ENCODE measurements around the gene IFNL1.
"Not testable (repeated sequence)": the region's sequence is repeated elsewhere in the genome, so short reads cannot be mapped to it uniquely, and the experiment has no call there.

IFNL1 gene

DNA sequence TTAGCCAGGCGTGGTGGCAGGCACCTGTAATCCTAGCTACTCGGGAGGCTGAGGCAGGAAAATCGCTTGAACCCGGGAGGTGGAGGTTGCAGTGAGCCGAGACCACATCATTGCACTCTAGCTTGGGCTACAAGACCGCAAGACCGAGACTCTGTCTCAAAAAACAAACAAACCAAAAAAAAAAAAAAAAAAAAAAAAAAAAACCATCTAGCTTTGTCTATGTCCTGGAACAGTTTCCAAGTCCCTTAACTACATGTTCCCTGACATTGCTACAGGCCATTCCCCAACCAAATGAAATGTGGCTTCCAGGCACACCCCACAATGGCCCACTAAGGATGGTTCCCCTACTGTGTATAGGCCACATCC, 13.1 kb downstream of the IFNL1 start:
- H3K4me1 ChIP-seq (ENCODE audit: control insufficient read depth, insufficient read depth, low read length); H3K36me3 ChIP-seq (ENCODE audit: control insufficient read depth in 2 of 2, insufficient read depth in 2 of 2, low read length in 2 of 2); H3K4me3 ChIP-seq (ENCODE audit: low read length in 2 of 2); H3K9ac ChIP-seq (ENCODE audit: low read length in 2 of 2); H3K27ac ChIP-seq (ENCODE audit: low read length); H3K9me3 ChIP-seq (ENCODE audit: control insufficient read depth in 2 of 2, low read length in 2 of 2): not testable (repeated sequence)
- peaks cover 22 to 34% of the 10 kb centered on the region in 2 donors for H3K27me3 ChIP-seq (ENCODE audit: control insufficient read depth in 1 of 2, insufficient read depth in 2 of 2, low read length in 2 of 2)

DNA sequence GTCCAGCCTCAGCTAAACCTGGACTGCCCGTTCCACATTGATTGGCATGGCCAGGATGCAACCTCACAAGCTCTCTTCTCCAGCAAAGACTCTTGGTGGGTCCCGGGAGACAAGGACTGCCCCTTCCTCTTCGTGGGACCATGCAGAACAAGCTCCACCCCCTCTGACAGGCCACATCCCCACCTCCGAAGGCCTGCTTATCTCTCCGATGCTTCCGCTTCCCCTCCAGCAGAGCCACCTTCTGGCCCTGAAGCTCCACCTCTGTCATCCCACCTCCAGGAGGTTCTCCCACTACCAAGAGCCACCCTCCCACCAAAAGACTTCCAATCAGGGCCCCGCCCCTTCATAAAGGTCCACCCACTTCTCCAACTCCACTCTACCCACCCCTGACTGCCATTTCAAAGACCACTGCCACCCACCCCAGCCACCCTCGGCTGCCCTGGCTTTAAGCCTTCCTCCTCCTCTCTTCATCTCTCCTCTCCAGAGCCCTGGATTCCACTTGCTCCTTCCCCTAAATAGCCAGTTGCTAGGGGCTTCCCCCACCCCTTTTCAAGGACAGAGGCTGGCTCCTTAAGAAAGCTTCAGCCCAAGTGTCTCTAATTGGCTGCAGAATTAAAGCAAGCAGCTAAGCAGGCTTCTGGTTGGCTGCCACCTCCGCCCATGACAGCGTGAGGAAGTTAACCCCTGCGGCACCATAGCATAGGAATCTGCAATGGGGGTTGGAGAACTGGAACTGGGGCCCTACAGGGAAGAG, 14.5 kb downstream of the IFNL1 start:
- Histone ChIP-seq H3K9ac (ENCODE audit: low read length in 2 of 2) (no peak overlapping the region), H3K4me3 (ENCODE audit: low read length in 2 of 2) (no peak overlapping the region), H3K9me3 (ENCODE audit: control insufficient read depth in 2 of 2, low read length in 2 of 2) (no peaks in the 10 kb centered on the region), H3K36me3 (ENCODE audit: control insufficient read depth in 2 of 2, insufficient read depth in 2 of 2, low read length in 2 of 2) (peaks cover 0 to 10% of the 10 kb centered on the region in 2 donors), H3K27me3 (ENCODE audit: control insufficient read depth in 1 of 2, insufficient read depth in 2 of 2, low read length in 2 of 2) (peaks cover 21 to 23% of the 10 kb centered on the region in 2 donors), H3K27ac (ENCODE audit: low read length) (no peak overlapping the region), H3K4me1 (ENCODE audit: control insufficient read depth, insufficient read depth, low read length) (peaks cover 5% of the 10 kb centered on the region)

DNA sequence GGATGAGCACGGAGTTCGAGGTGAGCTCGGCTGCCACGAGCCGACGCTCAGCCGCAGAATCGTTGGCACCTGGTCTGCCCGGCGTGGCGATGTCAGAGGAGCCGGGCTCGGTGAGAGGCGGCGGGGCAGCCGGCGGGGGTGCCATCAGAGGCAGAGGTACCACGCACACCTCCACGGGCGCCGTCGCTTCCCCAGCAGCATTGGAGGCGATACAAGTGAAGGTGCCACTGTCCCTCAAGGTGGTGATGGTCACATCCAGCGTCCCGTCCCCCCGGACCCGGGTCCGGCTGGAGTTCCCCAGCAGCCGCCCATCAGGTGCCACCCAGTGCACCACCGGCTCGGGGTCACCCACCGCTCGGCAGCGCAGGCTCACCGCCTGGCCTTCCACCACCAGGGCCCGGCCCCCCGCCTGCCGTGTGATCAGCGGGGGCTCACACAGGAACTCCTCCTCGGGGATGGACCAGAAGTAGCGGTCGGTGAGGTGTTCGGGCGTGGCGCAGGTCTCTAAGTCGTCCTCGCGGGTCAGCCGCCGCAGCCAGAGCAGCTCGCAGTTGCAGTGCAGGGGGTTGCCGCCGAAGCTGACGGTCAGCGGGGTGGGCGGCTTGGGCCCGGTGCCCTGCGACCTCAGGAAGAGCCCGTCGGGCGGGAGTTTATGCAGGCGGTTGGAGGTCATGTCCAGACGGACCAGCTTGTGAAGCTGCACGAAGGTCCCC, 18.0 kb downstream of the IFNL1 start:
- no peaks in the 10 kb centered on the region for H3K9me3 ChIP-seq (ENCODE audit: control insufficient read depth in 2 of 2, low read length in 2 of 2)
- no peak overlapping the region for H3K27ac ChIP-seq (ENCODE audit: low read length)
- H3K4me3 ChIP-seq (ENCODE audit: low read length in 2 of 2): no peak overlapping the region
- peaks cover 0 to 3% of the 10 kb centered on the region in 2 donors for H3K27me3 ChIP-seq (ENCODE audit: control insufficient read depth in 1 of 2, insufficient read depth in 2 of 2, low read length in 2 of 2)
- peaks cover 0 to 10% of the 10 kb centered on the region in 2 donors for H3K36me3 ChIP-seq (ENCODE audit: control insufficient read depth in 2 of 2, insufficient read depth in 2 of 2, low read length in 2 of 2)
- H3K9ac ChIP-seq (ENCODE audit: low read length in 2 of 2): no peak overlapping the region
- peaks cover 2% of the 10 kb centered on the region for H3K4me1 ChIP-seq (ENCODE audit: control insufficient read depth, insufficient read depth, low read length)

DNA sequence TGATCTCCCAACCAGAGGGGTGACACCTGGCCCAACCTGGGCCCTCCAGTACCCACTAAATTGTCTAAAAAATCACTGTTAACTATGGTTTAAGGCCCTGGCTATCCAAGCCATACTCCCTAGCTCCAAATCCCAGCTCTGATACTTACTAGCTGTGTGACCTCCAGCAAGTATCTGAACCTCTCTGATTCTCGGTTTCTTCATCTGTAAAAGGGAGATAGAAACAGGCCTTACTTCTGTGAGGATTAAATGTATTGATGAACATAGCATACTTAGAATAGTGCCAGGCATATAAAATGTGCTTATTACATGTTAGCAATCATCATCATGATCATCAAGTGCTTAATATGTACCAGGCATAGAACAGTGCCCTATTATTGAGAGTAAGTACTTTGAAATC, 19.7 kb downstream of the IFNL1 start:
- H3K27me3 ChIP-seq (ENCODE audit: control insufficient read depth in 1 of 2, insufficient read depth in 2 of 2, low read length in 2 of 2): peaks cover 0 to 3% of the 10 kb centered on the region in 2 donors
- peaks cover 0 to 10% of the 10 kb centered on the region in 2 donors for H3K36me3 ChIP-seq (ENCODE audit: control insufficient read depth in 2 of 2, insufficient read depth in 2 of 2, low read length in 2 of 2)
- no peak overlapping the region for H3K27ac ChIP-seq (ENCODE audit: low read length)
- H3K9me3 ChIP-seq (ENCODE audit: control insufficient read depth in 2 of 2, low read length in 2 of 2): no peaks in the 10 kb centered on the region
- H3K9ac ChIP-seq (ENCODE audit: low read length in 2 of 2): no peak overlapping the region
- peaks cover 11% of the 10 kb centered on the region for H3K4me1 ChIP-seq (ENCODE audit: control insufficient read depth, insufficient read depth, low read length)
- no peak overlapping the region for H3K4me3 ChIP-seq (ENCODE audit: low read length in 2 of 2)

DNA sequence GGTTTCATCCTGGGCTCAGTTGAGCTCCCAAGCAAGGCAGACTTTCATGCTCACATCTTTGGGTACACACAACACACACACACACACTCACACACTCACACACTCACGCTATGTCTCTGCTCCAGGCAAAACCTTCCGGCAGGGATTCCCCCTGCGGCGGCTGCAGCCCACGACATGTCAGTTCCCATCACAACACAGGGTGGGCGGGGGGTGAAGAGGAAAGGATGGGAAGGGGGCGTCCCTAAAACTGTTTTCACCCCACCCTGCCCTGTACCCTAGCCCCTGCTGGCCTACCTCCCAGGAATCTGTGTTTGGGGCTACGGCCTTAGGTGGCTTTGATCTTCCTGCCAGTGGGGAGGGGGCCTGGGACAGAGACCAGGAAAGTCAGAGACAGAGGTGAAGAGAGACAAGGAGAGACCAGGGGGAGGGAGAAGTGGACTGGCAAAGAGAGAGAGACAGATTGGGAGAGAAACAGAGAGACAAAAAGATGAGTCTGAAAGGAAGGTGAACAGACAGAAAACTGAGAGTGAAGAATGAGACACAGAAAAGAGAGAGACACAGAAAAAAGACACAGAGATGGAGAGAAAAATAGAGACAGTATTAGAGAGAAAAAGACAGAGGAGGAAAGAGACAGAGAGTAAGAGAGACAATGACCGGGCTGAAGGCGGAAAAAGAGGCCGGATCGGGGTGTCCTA, 20.6 kb downstream of the IFNL1 start:
- Histone ChIP-seq H3K4me3 (ENCODE audit: low read length in 2 of 2) (no peak overlapping the region), H3K36me3 (ENCODE audit: control insufficient read depth in 2 of 2, insufficient read depth in 2 of 2, low read length in 2 of 2) (peaks cover 0 to 10% of the 10 kb centered on the region in 2 donors), H3K27ac (ENCODE audit: low read length) (no peak overlapping the region), H3K27me3 (ENCODE audit: control insufficient read depth in 1 of 2, insufficient read depth in 2 of 2, low read length in 2 of 2) (no peaks in the 10 kb centered on the region), H3K4me1 (ENCODE audit: control insufficient read depth, insufficient read depth, low read length) (peaks cover 11% of the 10 kb centered on the region), H3K9me3 (ENCODE audit: control insufficient read depth in 2 of 2, low read length in 2 of 2) (no peaks in the 10 kb centered on the region), H3K9ac (ENCODE audit: low read length in 2 of 2) (no peak overlapping the region)

DNA sequence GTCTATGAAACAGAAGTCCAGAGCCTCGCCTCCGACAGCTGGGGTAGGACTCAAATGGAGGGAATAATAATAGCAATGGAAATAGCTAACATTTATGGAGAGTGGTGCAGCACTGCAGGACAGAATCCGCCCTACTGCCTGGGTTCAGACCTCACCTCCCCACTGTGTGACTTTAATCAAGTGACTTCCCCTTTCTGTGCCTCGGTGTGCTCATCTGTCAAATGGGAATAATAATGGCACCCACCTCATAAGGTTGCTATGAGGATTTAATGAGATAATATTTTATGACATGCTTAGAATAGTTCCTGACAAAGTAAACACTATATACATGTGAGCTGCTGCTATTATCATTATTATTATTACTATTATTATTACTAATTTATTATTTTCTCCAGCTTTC, 21.3 kb downstream of the IFNL1 start:
- Histone ChIP-seq H3K4me3 (ENCODE audit: low read length in 2 of 2) (no peak overlapping the region), H3K27me3 (ENCODE audit: control insufficient read depth in 1 of 2, insufficient read depth in 2 of 2, low read length in 2 of 2) (no peaks in the 10 kb centered on the region), H3K27ac (ENCODE audit: low read length) (no peak overlapping the region), H3K9ac (ENCODE audit: low read length in 2 of 2) (no peak overlapping the region), H3K9me3 (ENCODE audit: control insufficient read depth in 2 of 2, low read length in 2 of 2) (no peaks in the 10 kb centered on the region), H3K4me1 (ENCODE audit: control insufficient read depth, insufficient read depth, low read length) (peaks cover 11% of the 10 kb centered on the region), H3K36me3 (ENCODE audit: control insufficient read depth in 2 of 2, insufficient read depth in 2 of 2, low read length in 2 of 2) (peaks cover 0 to 7% of the 10 kb centered on the region in 2 donors)

DNA sequence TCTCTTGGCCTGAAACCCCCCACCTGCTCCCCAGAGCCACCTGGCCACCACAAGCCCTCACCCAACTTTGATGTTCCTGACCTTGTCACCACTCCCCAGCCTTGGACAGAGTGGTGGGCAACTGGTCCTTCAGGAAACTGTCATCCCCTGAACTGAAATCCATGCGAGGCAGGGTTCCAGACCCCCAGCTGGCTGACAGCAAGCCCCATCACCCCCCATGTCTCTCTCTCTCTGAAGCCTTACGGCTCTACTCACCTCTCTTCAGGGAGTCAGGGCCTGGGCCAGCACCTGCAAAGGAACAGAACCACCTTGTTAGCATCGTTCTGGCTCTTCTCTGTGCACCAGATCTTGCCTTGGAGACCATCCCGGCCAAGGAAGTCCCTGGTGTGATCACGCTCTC, 21.9 kb downstream of the IFNL1 start:
- no peaks in the 10 kb centered on the region for H3K27me3 ChIP-seq (ENCODE audit: control insufficient read depth in 1 of 2, insufficient read depth in 2 of 2, low read length in 2 of 2)
- peaks cover 0 to 7% of the 10 kb centered on the region in 2 donors for H3K36me3 ChIP-seq (ENCODE audit: control insufficient read depth in 2 of 2, insufficient read depth in 2 of 2, low read length in 2 of 2)
- peaks cover 11% of the 10 kb centered on the region for H3K4me1 ChIP-seq (ENCODE audit: control insufficient read depth, insufficient read depth, low read length)
- no peaks in the 10 kb centered on the region for H3K9me3 ChIP-seq (ENCODE audit: control insufficient read depth in 2 of 2, low read length in 2 of 2)
- H3K9ac ChIP-seq (ENCODE audit: low read length in 2 of 2): no peak overlapping the region
- H3K4me3 ChIP-seq (ENCODE audit: low read length in 2 of 2): no peak overlapping the region
- H3K27ac ChIP-seq (ENCODE audit: low read length): no peak overlapping the region

DNA sequence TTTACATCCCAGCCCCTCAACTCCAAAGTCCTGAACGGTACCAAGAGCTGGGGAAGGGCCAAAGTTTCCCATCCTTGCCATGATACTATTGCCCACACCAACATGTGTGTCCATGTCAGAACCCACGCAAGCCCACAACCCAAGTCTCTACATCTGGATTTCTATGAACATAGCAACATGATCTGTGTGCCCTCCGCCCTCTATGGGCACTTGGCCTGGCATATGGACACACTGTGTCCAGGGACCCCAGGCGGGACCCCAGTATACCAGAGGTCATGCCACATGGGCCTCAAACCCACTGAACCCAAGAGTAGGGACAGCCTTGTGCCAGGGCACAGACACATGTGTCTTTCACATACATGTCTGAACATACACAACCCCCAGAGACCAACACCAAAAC, 22.5 kb downstream of the IFNL1 start:
- H3K4me3 ChIP-seq (ENCODE audit: low read length in 2 of 2): no peak overlapping the region
- no peaks in the 10 kb centered on the region for H3K27me3 ChIP-seq (ENCODE audit: control insufficient read depth in 1 of 2, insufficient read depth in 2 of 2, low read length in 2 of 2)
- H3K36me3 ChIP-seq (ENCODE audit: control insufficient read depth in 2 of 2, insufficient read depth in 2 of 2, low read length in 2 of 2): peaks cover 0 to 3% of the 10 kb centered on the region in 2 donors
- peaks cover 11% of the 10 kb centered on the region for H3K4me1 ChIP-seq (ENCODE audit: control insufficient read depth, insufficient read depth, low read length)
- H3K9me3 ChIP-seq (ENCODE audit: control insufficient read depth in 2 of 2, low read length in 2 of 2): no peaks in the 10 kb centered on the region
- no peak overlapping the region for H3K27ac ChIP-seq (ENCODE audit: low read length)
- H3K9ac ChIP-seq (ENCODE audit: low read length in 2 of 2): no peak overlapping the region

DNA sequence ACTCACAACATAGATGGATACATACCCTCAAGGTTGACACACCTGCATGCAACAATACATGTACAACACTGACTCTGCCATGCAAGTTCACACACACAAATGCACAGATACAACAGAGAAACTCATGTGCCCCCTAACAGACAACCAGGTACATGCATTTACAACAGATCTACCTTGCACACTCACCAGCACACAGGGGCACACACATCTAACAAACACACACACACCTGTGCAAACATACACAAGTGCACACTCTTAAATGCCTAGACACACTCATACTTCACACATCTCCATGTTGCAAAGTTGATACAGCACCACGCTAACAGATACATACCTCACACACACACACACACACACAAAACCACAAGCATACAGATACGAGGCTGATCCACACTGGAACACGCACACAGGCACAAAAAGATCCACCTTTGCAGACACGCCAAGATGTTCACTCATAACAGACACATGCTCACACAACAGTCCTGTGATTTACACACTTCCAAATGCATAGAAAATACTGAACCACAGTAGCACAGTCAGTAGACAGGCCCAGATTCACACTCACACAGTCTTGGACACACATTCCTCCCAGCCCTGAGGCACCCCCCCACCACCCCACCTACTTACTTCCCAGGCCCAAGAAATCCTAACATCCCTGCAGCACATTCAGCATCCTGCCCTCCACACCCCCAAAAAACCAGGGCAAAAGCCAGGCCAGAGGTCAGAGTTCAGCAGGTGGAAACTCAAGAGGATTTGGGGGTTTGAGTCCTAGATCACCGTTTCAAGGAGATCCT, 23.1 kb downstream of the IFNL1 start:
- Histone ChIP-seq H3K4me1 (ENCODE audit: control insufficient read depth, insufficient read depth, low read length) (peaks cover 11% of the 10 kb centered on the region), H3K27me3 (ENCODE audit: control insufficient read depth in 1 of 2, insufficient read depth in 2 of 2, low read length in 2 of 2) (no peaks in the 10 kb centered on the region), H3K4me3 (ENCODE audit: low read length in 2 of 2) (peak overlapping the region in 1 of 2 donors; percentile 77), H3K27ac (ENCODE audit: low read length) (no peak overlapping the region), H3K36me3 (ENCODE audit: control insufficient read depth in 2 of 2, insufficient read depth in 2 of 2, low read length in 2 of 2) (peaks cover 0 to 2% of the 10 kb centered on the region in 2 donors), H3K9me3 (ENCODE audit: control insufficient read depth in 2 of 2, low read length in 2 of 2) (no peaks in the 10 kb centered on the region), H3K9ac (ENCODE audit: low read length in 2 of 2) (peak overlapping the region in 1 of 2 donors; percentile 53)

DNA sequence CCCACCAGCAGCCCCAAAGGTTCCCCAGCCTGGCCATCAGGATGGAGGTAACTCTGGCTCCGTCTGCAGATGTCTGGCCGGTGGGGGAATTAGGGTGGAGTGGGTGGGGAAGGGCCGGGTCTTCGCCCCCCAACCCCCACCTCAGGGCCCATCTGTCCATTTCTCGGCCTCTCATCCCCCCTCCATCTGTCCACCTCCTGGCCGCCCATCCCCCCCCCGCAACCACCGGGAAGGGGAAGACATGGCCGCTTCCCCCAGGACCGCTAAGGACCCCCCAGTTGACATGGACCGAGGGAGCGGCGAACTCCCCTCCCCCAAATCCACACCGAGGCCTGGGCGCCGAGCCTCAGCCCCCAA, 23.7 kb downstream of the IFNL1 start:
- Histone ChIP-seq H3K27me3 (ENCODE audit: control insufficient read depth in 1 of 2, insufficient read depth in 2 of 2, low read length in 2 of 2) (no peaks in the 10 kb centered on the region), H3K27ac (ENCODE audit: low read length) (no peak overlapping the region), H3K9ac (ENCODE audit: low read length in 2 of 2) (peak overlapping the region; percentile 47 to 53), H3K36me3 (ENCODE audit: control insufficient read depth in 2 of 2, insufficient read depth in 2 of 2, low read length in 2 of 2) (peaks cover 0 to 2% of the 10 kb centered on the region in 2 donors), H3K4me3 (ENCODE audit: low read length in 2 of 2) (peak overlapping the region; percentile 66 to 77), H3K4me1 (ENCODE audit: control insufficient read depth, insufficient read depth, low read length) (peaks cover 11% of the 10 kb centered on the region), H3K9me3 (ENCODE audit: control insufficient read depth in 2 of 2, low read length in 2 of 2) (no peaks in the 10 kb centered on the region)
